GM23338 (cell line): ENCODE results near the gene NSMCE4A. TPM values are rescaled to one million over a fixed set of nuclear protein-coding genes. Genes with fewer than 3 reads are reported as not detected.

Experiments used
- ATAC-seq: fragments of 200-7000 bp; cut with Tn5 transposase; 3 replicates; pipeline ENCODE4 v1.9.1; 2020
- DNase-seq: peaks from one replicate; pipeline ENCODE4 v3.0.0-alpha.2; 2015; ENCODE audit warnings: low spot score
- H2AFZ ChIP-seq: fragments of 200-600 bp; sonication (generic); 2 replicates; pipeline ENCODE4 v1.8.0; 2016; ENCODE audit warnings: antibody characterized with exemption, mild to moderate bottlenecking, moderate library complexity
- H3F3A ChIP-seq: fragments of 200-600 bp; sonication (generic); replicated peaks from 2 replicates; pipeline ENCODE4 v1.8.0; 2017; ENCODE audit warnings: antibody characterized with exemption, mixed run types, low read depth
- H3K27ac ChIP-seq: fragments of 200-600 bp; sonication (generic); 2 replicates; pipeline ENCODE4 v1.6.1; 2016; ENCODE audit warnings: low read depth
- H3K27me3 ChIP-seq: fragments of 200-600 bp; sonication (generic); 2 replicates; pipeline ENCODE4 v1.8.0; 2016; ENCODE audit warnings: mild to moderate bottlenecking, mixed run types, moderate library complexity; ENCODE audit not compliant: insufficient read depth
- H3K36me3 ChIP-seq: fragments of 200-600 bp; sonication (generic); 2 replicates; pipeline ENCODE4 v1.8.0; 2016; ENCODE audit warnings: mild to moderate bottlenecking; ENCODE audit not compliant: insufficient read depth
- H3K4me1 ChIP-seq: fragments of 200-600 bp; sonication (generic); 2 replicates; pipeline ENCODE4 v1.8.0; 2016; ENCODE audit warnings: mild to moderate bottlenecking, moderate library complexity; ENCODE audit not compliant: insufficient read depth
- H3K4me2 ChIP-seq: fragments of 200-600 bp; sonication (generic); 2 replicates; pipeline ENCODE4 v1.7.1; 2017; ENCODE audit warnings: mixed run types
- H3K4me3 ChIP-seq: fragments of 200-600 bp; sonication (generic); 2 replicates; pipeline ENCODE4 v1.6.1; 2016; ENCODE audit warnings: mixed run types
- H3K79me2 ChIP-seq: fragments of 200-600 bp; sonication (generic); replicated peaks from 2 replicates; pipeline ENCODE4 v1.8.0; 2017; ENCODE audit warnings: mild to moderate bottlenecking; ENCODE audit not compliant: insufficient read depth
- H3K9me2 ChIP-seq: fragments of 200-600 bp; sonication (generic); 2 replicates; pipeline ENCODE4 v1.8.0; 2017; ENCODE audit not compliant: insufficient read depth
- H4K20me1 ChIP-seq: fragments of 200-600 bp; sonication (generic); replicated peaks from 2 replicates; pipeline ENCODE4 v1.8.0; 2017; ENCODE audit warnings: mild to moderate bottlenecking; ENCODE audit not compliant: insufficient read depth
- H3K27ac Mint-ChIP-seq: 2 replicates; pipeline ENCODE4 v1.8.0; 2020; ENCODE audit warnings: inconsistent platforms, mild to moderate bottlenecking, moderate library complexity, mixed read lengths
- H3K27me3 Mint-ChIP-seq: 3 replicates; pipeline ENCODE4 v1.8.0; 2022; ENCODE audit warnings: low read depth, mild to moderate bottlenecking, moderate library complexity, mixed read lengths, inconsistent platforms; ENCODE audit not compliant: insufficient read depth, poor library complexity
- H3K36me3 Mint-ChIP-seq: 3 replicates; pipeline ENCODE4 v1.8.0; 2021; ENCODE audit warnings: low read depth, mild to moderate bottlenecking, inconsistent platforms, moderate library complexity, mixed read lengths
- H3K4me1 Mint-ChIP-seq: 3 replicates; pipeline ENCODE4 v1.8.0; 2020; ENCODE audit warnings: mild to moderate bottlenecking, inconsistent platforms, mixed read lengths
- H3K4me3 Mint-ChIP-seq: 3 replicates; pipeline ENCODE4 v1.8.0; 2021; ENCODE audit warnings: moderate library complexity, mild to moderate bottlenecking, inconsistent platforms, mixed read lengths
- H3K9me3 Mint-ChIP-seq: 3 replicates; pipeline ENCODE4 v1.8.0; 2020; ENCODE audit warnings: moderate library complexity, mild to moderate bottlenecking, inconsistent platforms, mixed read lengths
- ETS1 ChIP-seq: IDR thresholded peaks from 2 replicates; pipeline ENCODE4 v1.6.1; 2016; ENCODE audit warnings: antibody characterized with exemption
- JUNB ChIP-seq: IDR thresholded peaks from one replicate; pipeline ENCODE4 v1.6.1; 2016; ENCODE audit warnings: antibody characterized with exemption; ENCODE audit not compliant: unreplicated experiment
- POLR2AphosphoS5 ChIP-seq: IDR thresholded peaks from 2 replicates; pipeline ENCODE4 v1.6.1; 2016; ENCODE audit warnings: antibody characterized with exemption, low read depth
- STAT1 ChIP-seq: IDR thresholded peaks from one replicate; pipeline ENCODE4 v1.6.1; 2016; ENCODE audit warnings: antibody characterized with exemption; ENCODE audit not compliant: unreplicated experiment
- ZNF114 ChIP-seq: fragments of 250-450 bp; sonication (Bioruptor Pico); IDR thresholded peaks from 2 replicates; pipeline ENCODE4 v1.5.0; 2020; ENCODE audit warnings: mild to moderate bottlenecking, moderate library complexity
- polyA plus RNA-seq: library from polyadenylated mRNA; unstranded; fragments of >200 nt; fragmentation: Nextera tagmentation; extraction: Ambion mirVana; gene quantifications from 2 replicates; pipeline ENCODE4 v1.2.1, GENCODE V29; 2016
- total RNA-seq: library from RNA; depleted of rRNA; stranded (reverse); fragments of >200 nt; shearing (Covaris generic); gene quantifications from 2 replicates; pipeline ENCODE4 v1.2.3, GENCODE V29; 2014
- TF ChIP-seq, protein P1 (sequence below): fragments of 250-450 bp; sonication (Bioruptor Pico); IDR thresholded peaks from 2 replicates; pipeline ENCODE4 v1.5.0; 2020; ENCODE audit warnings: mild to moderate bottlenecking, moderate library complexity
- TF ChIP-seq, protein P2 (sequence below), 2 experiments: fragments of 200-600 bp in 1 of 2; sonication (generic) in 1 of 2; conservative IDR thresholded peaks; 2 replicates each; pipeline versions ENCODE4 v1.5.1 to v1.6.1; 2016 to 2017; ENCODE audit warnings: antibody characterized with exemption in 2 of 2, low read depth in 2 of 2, mild to moderate bottlenecking in 2 of 2, moderate library complexity in 1 of 2

The NSMCE4A gene
- total and polyA plus RNA-seq, 2 experiments from 2014 or later = 84.8 to 94.9 TPM

DNA sequence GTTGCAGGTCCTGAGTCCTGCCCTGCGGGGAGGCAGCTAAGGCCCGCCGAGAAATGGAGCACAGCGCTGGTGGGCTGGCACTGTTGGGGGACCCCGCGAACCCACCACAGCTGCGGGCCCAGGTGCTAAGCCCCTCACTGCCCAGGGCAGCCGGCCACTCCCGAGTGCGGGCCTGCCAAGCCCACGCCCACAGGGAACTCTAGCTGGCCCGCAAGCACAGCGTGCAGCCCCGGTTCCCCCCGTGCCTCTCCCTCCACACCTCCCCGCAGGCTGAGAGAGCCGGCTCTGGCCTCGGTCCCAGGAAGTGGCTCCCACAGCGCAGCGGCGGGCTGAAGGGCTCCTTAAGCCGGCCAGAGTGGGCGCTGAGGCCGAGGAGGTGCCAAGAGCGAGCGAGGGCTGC, 3.5 kb upstream of the NSMCE4A start (continued):
- TF ChIP-seq, protein P1, sequence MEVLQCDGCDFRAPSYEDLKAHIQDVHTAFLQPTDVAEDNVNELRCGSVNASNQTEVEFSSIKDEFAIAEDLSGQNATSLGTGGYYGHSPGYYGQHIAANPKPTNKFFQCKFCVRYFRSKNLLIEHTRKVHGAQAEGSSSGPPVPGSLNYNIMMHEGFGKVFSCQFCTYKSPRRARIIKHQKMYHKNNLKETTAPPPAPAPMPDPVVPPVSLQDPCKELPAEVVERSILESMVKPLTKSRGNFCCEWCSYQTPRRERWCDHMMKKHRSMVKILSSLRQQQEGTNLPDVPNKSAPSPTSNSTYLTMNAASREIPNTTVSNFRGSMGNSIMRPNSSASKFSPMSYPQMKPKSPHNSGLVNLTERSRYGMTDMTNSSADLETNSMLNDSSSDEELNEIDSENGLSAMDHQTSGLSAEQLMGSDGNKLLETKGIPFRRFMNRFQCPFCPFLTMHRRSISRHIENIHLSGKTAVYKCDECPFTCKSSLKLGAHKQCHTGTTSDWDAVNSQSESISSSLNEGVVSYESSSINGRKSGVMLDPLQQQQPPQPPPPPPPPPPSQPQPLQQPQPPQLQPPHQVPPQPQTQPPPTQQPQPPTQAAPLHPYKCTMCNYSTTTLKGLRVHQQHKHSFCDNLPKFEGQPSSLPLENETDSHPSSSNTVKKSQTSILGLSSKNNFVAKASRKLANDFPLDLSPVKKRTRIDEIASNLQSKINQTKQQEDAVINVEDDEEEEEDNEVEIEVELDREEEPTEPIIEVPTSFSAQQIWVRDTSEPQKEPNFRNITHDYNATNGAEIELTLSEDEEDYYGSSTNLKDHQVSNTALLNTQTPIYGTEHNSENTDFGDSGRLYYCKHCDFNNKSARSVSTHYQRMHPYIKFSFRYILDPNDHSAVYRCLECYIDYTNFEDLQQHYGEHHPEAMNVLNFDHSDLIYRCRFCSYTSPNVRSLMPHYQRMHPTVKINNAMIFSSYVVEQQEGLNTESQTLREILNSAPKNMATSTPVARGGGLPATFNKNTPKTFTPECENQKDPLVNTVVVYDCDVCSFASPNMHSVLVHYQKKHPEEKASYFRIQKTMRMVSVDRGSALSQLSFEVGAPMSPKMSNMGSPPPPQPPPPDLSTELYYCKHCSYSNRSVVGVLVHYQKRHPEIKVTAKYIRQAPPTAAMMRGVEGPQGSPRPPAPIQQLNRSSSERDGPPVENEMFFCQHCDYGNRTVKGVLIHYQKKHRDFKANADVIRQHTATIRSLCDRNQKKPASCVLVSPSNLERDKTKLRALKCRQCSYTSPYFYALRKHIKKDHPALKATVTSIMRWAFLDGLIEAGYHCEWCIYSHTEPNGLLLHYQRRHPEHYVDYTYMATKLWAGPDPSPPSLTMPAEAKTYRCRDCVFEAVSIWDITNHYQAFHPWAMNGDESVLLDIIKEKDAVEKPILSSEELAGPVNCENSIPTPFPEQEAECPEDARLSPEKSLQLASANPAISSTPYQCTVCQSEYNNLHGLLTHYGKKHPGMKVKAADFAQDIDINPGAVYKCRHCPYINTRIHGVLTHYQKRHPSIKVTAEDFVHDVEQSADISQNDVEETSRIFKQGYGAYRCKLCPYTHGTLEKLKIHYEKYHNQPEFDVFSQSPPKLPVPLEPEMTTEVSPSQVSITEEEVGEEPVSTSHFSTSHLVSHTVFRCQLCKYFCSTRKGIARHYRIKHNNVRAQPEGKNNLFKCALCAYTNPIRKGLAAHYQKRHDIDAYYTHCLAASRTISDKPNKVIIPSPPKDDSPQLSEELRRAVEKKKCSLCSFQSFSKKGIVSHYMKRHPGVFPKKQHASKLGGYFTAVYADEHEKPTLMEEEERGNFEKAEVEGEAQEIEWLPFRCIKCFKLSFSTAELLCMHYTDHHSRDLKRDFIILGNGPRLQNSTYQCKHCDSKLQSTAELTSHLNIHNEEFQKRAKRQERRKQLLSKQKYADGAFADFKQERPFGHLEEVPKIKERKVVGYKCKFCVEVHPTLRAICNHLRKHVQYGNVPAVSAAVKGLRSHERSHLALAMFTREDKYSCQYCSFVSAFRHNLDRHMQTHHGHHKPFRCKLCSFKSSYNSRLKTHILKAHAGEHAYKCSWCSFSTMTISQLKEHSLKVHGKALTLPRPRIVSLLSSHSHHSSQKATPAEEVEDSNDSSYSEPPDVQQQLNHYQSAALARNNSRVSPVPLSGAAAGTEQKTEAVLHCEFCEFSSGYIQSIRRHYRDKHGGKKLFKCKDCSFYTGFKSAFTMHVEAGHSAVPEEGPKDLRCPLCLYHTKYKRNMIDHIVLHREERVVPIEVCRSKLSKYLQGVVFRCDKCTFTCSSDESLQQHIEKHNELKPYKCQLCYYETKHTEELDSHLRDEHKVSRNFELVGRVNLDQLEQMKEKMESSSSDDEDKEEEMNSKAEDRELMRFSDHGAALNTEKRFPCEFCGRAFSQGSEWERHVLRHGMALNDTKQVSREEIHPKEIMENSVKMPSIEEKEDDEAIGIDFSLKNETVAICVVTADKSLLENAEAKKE = no peak
- TF ChIP-seq ZNF114 (CRISPR knock-in tag) (no peak), POLR2AphosphoS5 (no peak), STAT1 (no peak)
- TF ChIP-seq, protein P2, sequence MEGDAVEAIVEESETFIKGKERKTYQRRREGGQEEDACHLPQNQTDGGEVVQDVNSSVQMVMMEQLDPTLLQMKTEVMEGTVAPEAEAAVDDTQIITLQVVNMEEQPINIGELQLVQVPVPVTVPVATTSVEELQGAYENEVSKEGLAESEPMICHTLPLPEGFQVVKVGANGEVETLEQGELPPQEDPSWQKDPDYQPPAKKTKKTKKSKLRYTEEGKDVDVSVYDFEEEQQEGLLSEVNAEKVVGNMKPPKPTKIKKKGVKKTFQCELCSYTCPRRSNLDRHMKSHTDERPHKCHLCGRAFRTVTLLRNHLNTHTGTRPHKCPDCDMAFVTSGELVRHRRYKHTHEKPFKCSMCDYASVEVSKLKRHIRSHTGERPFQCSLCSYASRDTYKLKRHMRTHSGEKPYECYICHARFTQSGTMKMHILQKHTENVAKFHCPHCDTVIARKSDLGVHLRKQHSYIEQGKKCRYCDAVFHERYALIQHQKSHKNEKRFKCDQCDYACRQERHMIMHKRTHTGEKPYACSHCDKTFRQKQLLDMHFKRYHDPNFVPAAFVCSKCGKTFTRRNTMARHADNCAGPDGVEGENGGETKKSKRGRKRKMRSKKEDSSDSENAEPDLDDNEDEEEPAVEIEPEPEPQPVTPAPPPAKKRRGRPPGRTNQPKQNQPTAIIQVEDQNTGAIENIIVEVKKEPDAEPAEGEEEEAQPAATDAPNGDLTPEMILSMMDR (conservative IDR thresholded peaks at IDR 0.05; ENCODE audit: low read depth in 2 of 2) = no peak

- Mint-ChIP-seq H3K27ac (no peak overlapping the region), H3K36me3 (peaks cover 38% of the 10 kb centered on the region), H3K27me3 (peaks cover 14% of the 10 kb centered on the region), H3K9me3 (peaks cover 32% of the 10 kb centered on the region), H3K4me3 (no peak overlapping the region), H3K4me1 (peaks cover 11% of the 10 kb centered on the region)
- peaks cover 8% of the 10 kb centered on the region for H3K4me1 ChIP-seq
- peaks cover 18% of the 10 kb centered on the region for H3K79me2 ChIP-seq
- peaks cover 7% of the 10 kb centered on the region; the same call in 1 of the 2 replicates for H3K36me3 ChIP-seq
- ATAC-seq (no peak), DNase-seq (no peak)
- no peaks in the 10 kb centered on the region for H3K27me3 ChIP-seq
- H3F3A ChIP-seq = peaks cover 10% of the 10 kb centered on the region; the same call in 1 of the 2 replicates
- H3K27ac ChIP-seq = no peak overlapping the region
- H3K4me3 ChIP-seq = no peak overlapping the region
- no peaks in the 10 kb centered on the region for H3K9me2 ChIP-seq
- no peak overlapping the region for H3K4me2 ChIP-seq
- peaks cover 2% of the 10 kb centered on the region; the same call in 1 of the 2 replicates for H4K20me1 ChIP-seq
- no peak overlapping the region for H2AFZ ChIP-seq
- TF ChIP-seq ETS1 (no peak), JUNB (no peak)
- TF ChIP-seq, protein P1 = no peak
These were observed 1.6 kb upstream of the NSMCE4A start for GRCh38 chr10:121976607-121977006.
